Mammary epithelial cell (primary cell): Measurements from ENCODE around the gene ZC3H12A.

Source experiments
- EZH2 ChIP-seq: IDR thresholded peaks from 2 replicates; pipeline ENCODE4 v1.6.1; 2012; ENCODE audit warnings: low read length, inconsistent platforms, borderline replicate concordance
- TF ChIP-seq, protein P1 (sequence below), 2 donors: IDR thresholded peaks in 1 of 2; conservative IDR thresholded peaks in 1 of 2; 2 replicates each; pipeline ENCODE4 v1.5.1; 2011 to 2012; ENCODE audit warnings: inconsistent platforms in 2 of 2, low read length in 2 of 2, mild to moderate bottlenecking in 2 of 2, control low read depth in 1 of 2, low read depth in 1 of 2; ENCODE audit not compliant: insufficient read depth in 1 of 2; ENCODE audit errors: extremely low read depth in 1 of 2

DNA sequence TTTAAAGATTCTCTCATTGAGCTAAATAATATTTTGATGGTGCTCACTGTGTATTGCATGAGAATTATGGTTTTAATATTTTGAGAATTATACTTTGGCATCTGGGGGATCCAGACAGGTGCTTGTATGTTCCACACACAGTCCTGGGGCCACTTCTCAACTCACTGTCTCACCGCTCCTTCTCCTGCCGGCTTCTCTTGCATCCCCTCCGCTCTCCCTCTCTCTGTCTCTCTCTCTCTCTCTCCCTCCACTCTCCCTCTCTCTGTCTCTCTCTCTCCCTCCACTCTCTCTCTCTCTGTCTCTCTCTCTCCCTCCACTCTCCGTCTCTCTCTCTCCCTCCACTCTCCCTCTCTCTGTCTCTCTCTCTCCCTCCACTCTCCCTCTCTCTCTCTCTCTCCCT lies 32.2 kb upstream of the ZC3H12A start:
- TF ChIP-seq, protein P1, sequence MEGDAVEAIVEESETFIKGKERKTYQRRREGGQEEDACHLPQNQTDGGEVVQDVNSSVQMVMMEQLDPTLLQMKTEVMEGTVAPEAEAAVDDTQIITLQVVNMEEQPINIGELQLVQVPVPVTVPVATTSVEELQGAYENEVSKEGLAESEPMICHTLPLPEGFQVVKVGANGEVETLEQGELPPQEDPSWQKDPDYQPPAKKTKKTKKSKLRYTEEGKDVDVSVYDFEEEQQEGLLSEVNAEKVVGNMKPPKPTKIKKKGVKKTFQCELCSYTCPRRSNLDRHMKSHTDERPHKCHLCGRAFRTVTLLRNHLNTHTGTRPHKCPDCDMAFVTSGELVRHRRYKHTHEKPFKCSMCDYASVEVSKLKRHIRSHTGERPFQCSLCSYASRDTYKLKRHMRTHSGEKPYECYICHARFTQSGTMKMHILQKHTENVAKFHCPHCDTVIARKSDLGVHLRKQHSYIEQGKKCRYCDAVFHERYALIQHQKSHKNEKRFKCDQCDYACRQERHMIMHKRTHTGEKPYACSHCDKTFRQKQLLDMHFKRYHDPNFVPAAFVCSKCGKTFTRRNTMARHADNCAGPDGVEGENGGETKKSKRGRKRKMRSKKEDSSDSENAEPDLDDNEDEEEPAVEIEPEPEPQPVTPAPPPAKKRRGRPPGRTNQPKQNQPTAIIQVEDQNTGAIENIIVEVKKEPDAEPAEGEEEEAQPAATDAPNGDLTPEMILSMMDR (conservative IDR thresholded peaks at IDR 0.05 in 1 of 2, IDR thresholded peaks at IDR 0.05 in 1 of 2; ENCODE audit: extremely low read depth in 1 of 2, insufficient read depth in 1 of 2, low read depth in 1 of 2, low read length in 2 of 2): no peak
- no peak for TF ChIP-seq EZH2
